Gastroesophageal sphincter (tissue), 3 donors: ENCODE results near the gene ASGR2.

Experiments
- CTCF ChIP-seq, 4 experiments: fragments of 200-600 bp in 2 of 4; fragments of 450-650 bp in 2 of 4; sonication (generic) in 1 of 4; IDR thresholded peaks; one replicate each; pipeline ENCODE4 v1.5.1; 2017 to 2019; ENCODE audit warnings: antibody characterized with exemption in 4 of 4, mild to moderate bottlenecking in 2 of 4, moderate library complexity in 2 of 4
- EP300 ChIP-seq: sonication (generic); formaldehyde crosslinking; IDR thresholded peaks from one replicate; pipeline ENCODE4 v1.6.1; 2017; ENCODE audit warnings: antibody characterized with exemption, mild to moderate bottlenecking
- POLR2AphosphoS5 ChIP-seq: sonication (generic); formaldehyde crosslinking; IDR thresholded peaks from one replicate; pipeline ENCODE4 v1.6.1; 2017; ENCODE audit warnings: antibody characterized with exemption

- TF ChIP-seq CTCF (IDR thresholded peaks at IDR 0.05) (no peak), POLR2AphosphoS5 (no peak), EP300 (no peak)
Observed at GRCh38 chr17:7109461-7110322, 4.9 kb downstream of the ASGR2 start.
